GM23248 (cell line): ENCODE measurements around the gene RASGRP1. TPM values are rescaled to one million over a fixed set of nuclear protein-coding genes. Genes with fewer than 3 reads are reported as not detected.

ENCODE experiments used
- DNase-seq: peaks from one replicate; pipeline ENCODE4 v3.0.0-alpha.2; 2015
- H2AFZ ChIP-seq: fragments of 200-600 bp; sonication (generic); 2 replicates; pipeline ENCODE4 v1.6.1; 2016; ENCODE audit warnings: antibody characterized with exemption
- H3F3A ChIP-seq: fragments of 200-600 bp; sonication (generic); 2 replicates; pipeline ENCODE4 v1.6.1; 2016; ENCODE audit warnings: mild to moderate bottlenecking, antibody characterized with exemption, mixed run types; ENCODE audit not compliant: insufficient read depth
- H3K27ac ChIP-seq: fragments of 200-600 bp; sonication (generic); 2 replicates; pipeline ENCODE4 v1.5.1; 2016; ENCODE audit warnings: mild to moderate bottlenecking
- H3K27me3 ChIP-seq: fragments of 200-600 bp; sonication (generic); replicated peaks from 2 replicates; pipeline ENCODE4 v1.6.1; 2016; ENCODE audit warnings: mild to moderate bottlenecking; ENCODE audit not compliant: insufficient read depth
- H3K36me3 ChIP-seq: fragments of 200-600 bp; sonication (generic); 2 replicates; pipeline ENCODE4 v1.6.1; 2016; ENCODE audit warnings: low read depth, mild to moderate bottlenecking
- H3K4me1 ChIP-seq: fragments of 200-600 bp; sonication (generic); 2 replicates; pipeline ENCODE4 v1.6.1; 2016; ENCODE audit warnings: mild to moderate bottlenecking; ENCODE audit not compliant: insufficient read depth
- H3K4me2 ChIP-seq: fragments of 200-600 bp; sonication (generic); one replicate; pipeline ENCODE4 v1.6.1; 2016; ENCODE audit warnings: mild to moderate bottlenecking; ENCODE audit not compliant: unreplicated experiment
- H3K4me3 ChIP-seq: fragments of 200-600 bp; sonication (generic); 2 replicates; pipeline ENCODE4 v1.5.1; 2016; ENCODE audit warnings: mild to moderate bottlenecking
- H3K79me2 ChIP-seq: fragments of 200-600 bp; sonication (generic); 2 replicates; pipeline ENCODE4 v1.6.1; 2016; ENCODE audit warnings: mild to moderate bottlenecking; ENCODE audit not compliant: insufficient read depth
- H3K9ac ChIP-seq: fragments of 200-600 bp; sonication (generic); 2 replicates; pipeline ENCODE4 v1.6.1; 2016; ENCODE audit warnings: mild to moderate bottlenecking
- H3K9me2 ChIP-seq: fragments of 200-600 bp; sonication (generic); 2 replicates; pipeline ENCODE4 v1.6.1; 2016; ENCODE audit warnings: mixed run types, mild to moderate bottlenecking, moderate library complexity; ENCODE audit not compliant: insufficient read depth
- H3K9me3 ChIP-seq: fragments of 200-600 bp; sonication (generic); one replicate; pipeline ENCODE4 v1.6.1; 2017; ENCODE audit warnings: low read depth
- H4K20me1 ChIP-seq: fragments of 200-600 bp; sonication (generic); 2 replicates; pipeline ENCODE4 v1.6.0; 2016; ENCODE audit not compliant: insufficient read depth
- EZH2 ChIP-seq: fragments of 200-600 bp; sonication (generic); IDR thresholded peaks from 2 replicates; pipeline ENCODE4 v1.6.1; 2018; ENCODE audit warnings: antibody characterized with exemption, mild to moderate bottlenecking; ENCODE audit not compliant: insufficient read depth, poor library complexity, severe bottlenecking
- EZH2phosphoT487 ChIP-seq: fragments of 200-600 bp; sonication (generic); IDR thresholded peaks from 2 replicates; pipeline ENCODE4 v1.6.1; 2018; ENCODE audit warnings: antibody characterized with exemption, moderate library complexity, mild to moderate bottlenecking, low read depth; ENCODE audit not compliant: insufficient read depth
- WGBS, 2 experiments: methylation state at CpG; one replicate each; pipeline ENCODE4 v1.1.6; 2015 to 2017; ENCODE audit warnings: low lambda C conversion rate in 2 of 2, low coverage in 1 of 2; ENCODE audit errors: missing lambda C conversion rate in 2 of 2; 5-methylcytosine and 5-hydroxymethylcytosine counted together
- in situ Hi-C: fragments of 300-500 bp; cut with MboI; formaldehyde crosslinking; loops from 2 replicates; pipeline ENCODE4 v1.15.0; 2020
- polyA plus RNA-seq: library from polyadenylated mRNA; unstranded; fragments of >200 nt; fragmentation: Nextera tagmentation; extraction: Ambion mirVana; gene quantifications from 2 replicates; pipeline ENCODE4 v1.2.1, GENCODE V29; 2016
- total RNA-seq: library from RNA; depleted of rRNA; stranded (reverse); fragments of >200 nt; shearing (Covaris generic); gene quantifications from 2 replicates; pipeline ENCODE4 v1.2.3, GENCODE V29; 2014

The RASGRP1 gene
- total and polyA plus RNA-seq, 2 experiments from 2014 or later = 0.58 to 1.5 TPM

DNA sequence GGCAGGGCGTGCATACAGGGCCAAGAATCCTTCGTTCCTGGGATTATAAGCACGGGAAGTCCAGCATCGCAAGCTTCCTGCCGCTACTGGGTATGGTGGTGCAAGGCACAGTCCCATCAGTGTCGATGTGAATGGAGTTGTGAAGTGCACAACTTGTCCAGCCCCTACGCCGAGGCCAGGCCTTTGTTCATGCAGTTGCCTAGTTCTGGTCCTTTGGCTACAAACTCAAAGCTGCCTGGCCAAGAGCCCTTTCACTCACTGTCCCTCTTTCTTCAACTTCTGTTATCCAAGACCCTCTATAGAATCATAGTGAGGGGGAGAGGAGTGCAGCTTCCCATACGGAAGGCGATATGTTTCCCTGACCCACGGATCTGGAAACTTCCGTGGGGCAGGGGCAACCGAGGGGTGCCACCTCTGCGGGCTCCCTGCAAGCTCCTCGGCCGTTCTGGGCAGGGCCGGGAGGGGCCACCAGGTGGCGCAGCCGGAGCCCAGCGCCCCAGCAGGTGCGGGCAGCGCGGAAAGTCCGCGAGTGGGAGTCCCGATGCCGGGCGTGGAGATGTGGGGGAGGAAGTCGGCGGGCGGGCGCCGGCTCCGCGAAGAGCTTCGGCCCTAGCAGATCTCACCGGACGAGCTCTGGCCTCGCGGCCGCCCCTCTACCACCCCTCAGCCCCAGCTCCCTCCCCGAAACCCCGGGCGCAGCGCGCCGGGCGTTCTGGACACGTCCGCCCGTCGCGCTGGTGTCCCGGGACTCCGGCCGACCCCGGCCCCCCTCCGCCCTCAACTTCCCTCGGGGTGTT, 693 bp downstream of the RASGRP1 start:
- Histone ChIP-seq H3K4me3 (peak overlapping the region; percentile 68), H3K9me3 (no peaks in the 10 kb centered on the region), H3K27me3 (0 out of 2 replicates have a peak, but pooled peaks cover 8% of the 10 kb centered on the region), H2AFZ (peak overlapping the region; percentile 74), H3K27ac (no peak overlapping the region), H3K4me2 (peak overlapping the region; percentile 71), H3K9ac (no peak overlapping the region), H3F3A (0 out of 2 replicates have a peak, but pooled peaks cover 4% of the 10 kb centered on the region), H3K9me2 (no peaks in the 10 kb centered on the region), H3K4me1 (peaks cover 9% of the 10 kb centered on the region), H4K20me1 (no peaks in the 10 kb centered on the region), H3K79me2 (no peaks in the 10 kb centered on the region), H3K36me3 (no peaks in the 10 kb centered on the region)
- TF ChIP-seq EZH2 (no peak), EZH2phosphoT487 (no peak)
- WGBS, 2 experiments = 27 to 29% methylated on average over 20 to 21 of the region's 59 CpGs
- DNase-seq = peak; percentile 68
- in situ Hi-C loops = no loop called here

DNA sequence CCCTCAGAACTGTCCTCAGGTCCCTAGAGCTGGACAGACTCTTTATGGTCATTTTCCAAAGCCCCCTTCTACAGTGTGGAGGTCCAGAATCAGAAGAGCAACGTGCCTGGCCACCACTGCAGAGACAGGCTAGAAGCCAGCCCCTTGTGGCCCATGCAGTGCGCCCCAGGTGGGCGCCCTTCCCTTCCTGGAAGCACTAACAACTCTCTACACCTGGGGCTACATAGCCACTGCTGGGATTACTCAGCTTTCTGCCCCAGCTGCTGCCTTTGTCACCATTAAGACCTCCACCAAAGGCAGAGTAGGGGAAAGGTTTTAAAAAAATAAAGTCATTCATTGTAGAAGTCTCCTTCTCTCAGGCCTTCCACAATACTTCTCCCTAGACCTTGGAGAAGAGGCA, 2.3 kb downstream of the RASGRP1 start:
- H3K79me2 ChIP-seq = no peaks in the 10 kb centered on the region
- H3K9ac ChIP-seq = no peak overlapping the region
- TF ChIP-seq EZH2 = no peak
- no peak for TF ChIP-seq EZH2phosphoT487
- no peak overlapping the region for H3K27ac ChIP-seq
- in situ Hi-C loops = no loop called here
- H2AFZ ChIP-seq = no peak overlapping the region
- H3K4me3 ChIP-seq = no peak overlapping the region
- H4K20me1 ChIP-seq = no peaks in the 10 kb centered on the region
- H3K9me3 ChIP-seq = no peaks in the 10 kb centered on the region
- no peak for DNase-seq
- H3K9me2 ChIP-seq = no peaks in the 10 kb centered on the region
- H3K36me3 ChIP-seq = no peaks in the 10 kb centered on the region
- 0 out of 2 replicates have a peak, but pooled peaks cover 4% of the 10 kb centered on the region for H3F3A ChIP-seq
- H3K27me3 ChIP-seq = 0 out of 2 replicates have a peak, but pooled peaks cover 8% of the 10 kb centered on the region
- peaks cover 18% of the 10 kb centered on the region for H3K4me1 ChIP-seq
- WGBS, 2 experiments = 92 to 93% methylated on average over 3 of the region's 3 CpGs
- no peak overlapping the region for H3K4me2 ChIP-seq

DNA sequence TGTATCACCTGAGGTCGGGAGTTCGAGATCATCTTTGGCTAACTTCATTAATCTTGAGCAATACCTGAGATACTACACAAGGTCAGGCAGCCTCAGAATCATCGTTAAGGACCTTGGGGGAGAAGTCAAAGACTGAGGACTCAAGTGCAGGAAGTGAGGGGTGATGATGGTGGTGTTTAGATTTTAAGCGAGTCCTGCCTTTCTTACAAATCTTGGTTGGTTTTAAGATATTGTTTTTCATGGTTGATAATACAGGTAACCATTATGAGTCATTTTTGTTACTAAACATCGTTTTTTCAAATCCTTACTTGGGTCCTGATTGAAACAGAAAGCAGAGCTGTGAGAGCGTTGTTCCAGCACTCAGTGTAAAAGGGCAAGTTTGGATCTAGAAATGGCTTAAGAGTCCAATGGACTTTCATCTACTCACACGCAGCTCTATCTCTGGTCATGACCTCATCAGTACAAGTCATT, 4.1 kb downstream of the RASGRP1 start:
- Histone ChIP-seq H3K9ac (no peak overlapping the region), H3K4me2 (no peak overlapping the region), H3K9me2 (no peaks in the 10 kb centered on the region), H3F3A (peaks cover 21% of the 10 kb centered on the region), H3K36me3 (no peaks in the 10 kb centered on the region), H3K27me3 (no peaks in the 10 kb centered on the region), H3K4me1 (peaks cover 31% of the 10 kb centered on the region), H4K20me1 (no peaks in the 10 kb centered on the region), H3K9me3 (no peaks in the 10 kb centered on the region), H3K4me3 (no peak overlapping the region), H3K79me2 (no peaks in the 10 kb centered on the region), H2AFZ (no peak overlapping the region), H3K27ac (no peak overlapping the region)
- in situ Hi-C loops = no loop called here
- no peak for TF ChIP-seq EZH2phosphoT487
- TF ChIP-seq EZH2 = no peak
- WGBS, 2 experiments = 92 to 95% methylated on average over 7 of the region's 7 CpGs
- no peak for DNase-seq

DNA sequence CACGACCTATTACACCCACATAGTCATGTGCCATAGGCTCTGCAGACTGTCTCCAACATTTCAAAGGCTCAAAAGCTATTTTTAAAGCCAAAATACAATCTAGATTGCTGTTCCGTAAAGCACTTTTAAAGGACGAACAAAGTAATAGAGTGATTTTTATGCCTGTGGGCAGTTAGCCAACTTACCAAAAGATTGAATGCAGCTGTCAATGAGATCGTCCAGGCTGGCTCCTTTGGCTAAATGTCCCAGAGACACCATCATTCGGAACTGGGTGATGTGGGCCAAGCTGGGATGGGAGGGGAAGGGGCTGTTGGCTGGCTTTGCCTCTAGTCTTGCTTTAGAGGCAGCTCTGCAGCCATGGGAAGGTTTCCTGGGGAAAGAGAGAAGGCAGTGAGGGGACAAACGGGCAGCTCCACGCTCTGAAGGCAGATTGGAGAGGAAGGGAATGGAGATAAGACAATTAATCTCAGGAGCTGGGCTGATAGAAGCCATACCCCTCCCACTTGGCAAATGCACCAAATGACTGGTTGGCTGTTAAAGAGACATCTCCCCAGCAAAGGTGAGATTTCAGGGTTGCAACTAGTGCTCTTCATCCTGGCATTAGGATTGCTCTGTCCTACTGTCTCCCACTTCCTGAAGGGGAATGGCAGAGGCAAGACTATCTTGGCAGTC, 4.8 kb downstream of the RASGRP1 start:
- H3K27me3 ChIP-seq = no peaks in the 10 kb centered on the region
- DNase-seq = peak; percentile 14
- no peak overlapping the region for H3K27ac ChIP-seq
- H2AFZ ChIP-seq = no peak overlapping the region
- in situ Hi-C loops = no loop called here
- peaks cover 29% of the 10 kb centered on the region for H3F3A ChIP-seq
- no peaks in the 10 kb centered on the region for H3K36me3 ChIP-seq
- no peak overlapping the region for H3K4me3 ChIP-seq
- no peaks in the 10 kb centered on the region for H4K20me1 ChIP-seq
- H3K4me2 ChIP-seq = no peak overlapping the region
- TF ChIP-seq EZH2phosphoT487 (no peak), EZH2 (no peak)
- no peak overlapping the region for H3K9ac ChIP-seq
- WGBS, 2 experiments = 33 to 36% methylated on average over 7 of the region's 7 CpGs
- no peaks in the 10 kb centered on the region for H3K9me2 ChIP-seq
- H3K79me2 ChIP-seq = no peaks in the 10 kb centered on the region
- H3K4me1 ChIP-seq = peaks cover 35% of the 10 kb centered on the region
- H3K9me3 ChIP-seq = no peaks in the 10 kb centered on the region
